Effector memory CD8-positive, alpha-beta T cell (primary cell): Measurements from ENCODE around the gene AKAP13.
A peak's percentile ranks its signal among the peaks of the same experiment; 100 is the strongest.

Source experiments
- ATAC-seq: fragments of 150-1000 bp; cut with Tn5 transposase; replicated peaks from 2 replicates; pipeline ENCODE4 v1.10.0; 2021; ENCODE audit warnings: mild to moderate bottlenecking, moderate library complexity
- DNase-seq, 3 experiments: peaks; one replicate each; pipeline ENCODE4 v3.0.0; 2021
- H3K27ac Mint-ChIP-seq, 2 donors: one replicate each; pipeline ENCODE4 v1.8.0; 2022; ENCODE audit warnings: mild to moderate bottlenecking in 2 of 2, mixed read lengths in 2 of 2, moderate library complexity in 2 of 2
- H3K27me3 Mint-ChIP-seq, 2 donors: one replicate each; pipeline ENCODE4 v1.8.0; 2022; ENCODE audit warnings: mixed read lengths in 2 of 2
- H3K36me3 Mint-ChIP-seq: one replicate; pipeline ENCODE4 v1.8.0; 2022; ENCODE audit warnings: mild to moderate bottlenecking, moderate library complexity, mixed read lengths; ENCODE audit not compliant: insufficient read depth
- H3K4me1 Mint-ChIP-seq, 2 donors: one replicate each; pipeline ENCODE4 v1.8.0; 2022; ENCODE audit warnings: low read depth in 2 of 2, mixed read lengths in 2 of 2
- H3K4me3 Mint-ChIP-seq, 2 donors: one replicate each; pipeline ENCODE4 v1.8.0; 2022; ENCODE audit warnings: mild to moderate bottlenecking in 2 of 2, mixed read lengths in 2 of 2, moderate library complexity in 2 of 2
- H3K9me3 Mint-ChIP-seq, 2 donors: one replicate each; pipeline ENCODE4 v1.8.0; 2022; ENCODE audit warnings: mixed read lengths in 2 of 2

AKAP13 gene

DNA sequence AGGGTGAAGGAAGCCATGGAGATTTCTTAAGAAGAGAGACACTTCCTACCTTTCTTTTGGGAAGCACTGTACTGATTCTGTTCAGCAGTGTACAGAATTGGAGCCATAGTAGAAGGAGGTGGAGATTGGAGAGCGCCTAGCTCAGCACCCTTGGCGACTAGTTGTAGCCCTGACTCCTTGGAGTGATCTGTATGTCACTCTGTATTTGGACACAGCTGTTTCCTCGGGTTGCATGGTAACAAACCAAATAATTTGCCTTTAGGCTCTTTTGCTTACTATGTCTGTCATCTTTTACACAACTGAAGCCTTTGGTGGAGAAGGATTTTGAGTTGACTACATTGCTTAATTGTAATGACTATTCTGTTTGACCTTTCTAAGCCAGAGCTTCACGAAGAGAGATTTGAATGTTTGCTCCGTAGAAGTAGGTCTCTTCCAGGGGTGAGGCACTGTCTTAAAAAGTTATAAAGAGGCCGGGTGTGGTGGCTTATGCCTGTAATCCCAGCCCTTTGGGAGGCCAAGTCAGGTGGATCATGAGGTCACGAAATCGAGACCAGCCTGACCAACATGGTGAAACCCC lies 77.1 kb downstream of the AKAP13 start:
- peak; percentile 16 for ATAC-seq
- Mint-ChIP-seq H3K4me1 (peaks cover 42 to 54% of the 10 kb centered on the region in 2 donors), H3K36me3 (peaks cover 11% of the 10 kb centered on the region), H3K4me3 (no peak overlapping the region), H3K27me3 (no peaks in the 10 kb centered on the region), H3K27ac (no peak overlapping the region), H3K9me3 (no peaks in the 10 kb centered on the region)
- DNase-seq: no peak

DNA sequence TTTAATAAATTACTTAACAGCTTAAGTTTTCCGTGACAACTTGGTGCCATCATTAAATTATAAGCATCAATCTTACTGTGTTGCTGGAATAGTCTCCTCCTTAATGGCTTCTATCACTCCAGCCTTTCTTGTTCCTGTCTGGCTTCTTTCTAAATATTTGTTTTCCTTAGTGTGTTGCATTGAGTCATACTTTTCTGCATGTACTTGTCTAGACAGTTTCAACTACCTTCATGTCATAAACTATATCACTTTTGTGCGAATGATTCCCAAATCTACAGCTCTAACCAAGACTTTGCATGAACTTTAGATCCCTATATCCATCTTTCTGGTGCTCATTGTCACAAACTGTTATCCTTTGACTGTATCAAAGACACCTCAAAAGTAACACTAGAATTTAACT lies 78.4 kb downstream of the AKAP13 start:
- Mint-ChIP-seq H3K36me3 (peaks cover 11% of the 10 kb centered on the region), H3K4me3 (no peak overlapping the region), H3K9me3 (no peaks in the 10 kb centered on the region), H3K4me1 (peaks cover 35 to 56% of the 10 kb centered on the region in 2 donors), H3K27ac (no peak overlapping the region), H3K27me3 (no peaks in the 10 kb centered on the region)
- DNase-seq (no peak), ATAC-seq (no peak)

DNA sequence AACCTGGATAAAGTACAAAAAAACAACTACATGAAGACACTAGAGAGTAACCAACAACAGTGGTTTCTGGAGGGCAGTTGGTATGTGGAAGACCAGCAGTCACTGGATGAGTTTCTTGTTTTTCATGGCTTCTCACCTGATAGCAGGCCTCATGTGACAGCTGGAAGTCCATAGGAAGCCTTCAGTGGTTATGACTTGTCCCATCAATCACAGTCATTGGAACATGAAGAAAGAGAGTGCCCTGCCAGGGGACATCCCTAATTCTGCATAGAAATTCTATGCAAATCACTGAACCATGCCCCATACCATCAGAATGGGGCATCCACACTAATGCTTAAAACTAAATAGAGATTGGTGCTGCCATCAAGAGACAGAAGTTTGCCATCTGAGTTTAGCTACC lies 81.6 kb downstream of the AKAP13 start:
- H3K4me1 Mint-ChIP-seq: peaks cover 30 to 50% of the 10 kb centered on the region in 2 donors
- no peaks in the 10 kb centered on the region for H3K27me3 Mint-ChIP-seq
- no peak overlapping the region for H3K27ac Mint-ChIP-seq
- H3K9me3 Mint-ChIP-seq: no peaks in the 10 kb centered on the region
- DNase-seq (no peak), ATAC-seq (no peak)
- peaks cover 11% of the 10 kb centered on the region for H3K36me3 Mint-ChIP-seq
- no peak overlapping the region for H3K4me3 Mint-ChIP-seq

DNA sequence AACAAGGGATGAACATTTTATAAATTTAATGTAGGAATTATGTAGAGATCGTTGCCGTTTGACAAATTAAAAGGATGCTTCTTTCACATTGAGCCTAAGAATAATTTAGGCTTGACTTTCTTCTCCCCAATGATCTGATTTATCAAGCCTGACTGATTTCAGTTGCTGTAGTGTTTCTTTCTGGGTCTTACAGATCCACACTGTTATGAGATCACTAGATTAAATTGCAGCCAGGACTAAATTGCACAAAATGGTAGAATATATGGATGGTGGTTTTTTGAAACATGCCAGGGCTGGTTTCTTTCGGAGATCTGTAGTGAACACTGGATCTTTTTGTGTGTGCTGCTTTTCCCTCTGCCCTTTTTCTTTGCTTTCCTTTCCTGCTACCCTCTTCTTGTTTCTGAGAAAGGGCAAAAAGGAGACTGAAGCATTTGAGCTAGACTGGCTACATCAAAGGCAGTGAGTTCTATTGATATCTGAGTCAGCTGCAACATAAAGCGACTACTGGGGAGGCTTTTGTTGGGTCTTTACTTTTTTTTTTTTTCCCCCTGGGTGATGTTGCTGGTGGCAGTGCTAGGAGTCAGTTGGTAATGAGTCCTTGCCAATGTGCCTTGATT lies 83.0 kb downstream of the AKAP13 start:
- ATAC-seq (no peak), DNase-seq (no peak)
- Mint-ChIP-seq H3K4me1 (peaks cover 39 to 55% of the 10 kb centered on the region in 2 donors), H3K27ac (peak overlapping the region in 1 of 2 donors; percentile 22), H3K9me3 (no peaks in the 10 kb centered on the region), H3K4me3 (no peak overlapping the region), H3K36me3 (peaks cover 11% of the 10 kb centered on the region), H3K27me3 (no peaks in the 10 kb centered on the region)

DNA sequence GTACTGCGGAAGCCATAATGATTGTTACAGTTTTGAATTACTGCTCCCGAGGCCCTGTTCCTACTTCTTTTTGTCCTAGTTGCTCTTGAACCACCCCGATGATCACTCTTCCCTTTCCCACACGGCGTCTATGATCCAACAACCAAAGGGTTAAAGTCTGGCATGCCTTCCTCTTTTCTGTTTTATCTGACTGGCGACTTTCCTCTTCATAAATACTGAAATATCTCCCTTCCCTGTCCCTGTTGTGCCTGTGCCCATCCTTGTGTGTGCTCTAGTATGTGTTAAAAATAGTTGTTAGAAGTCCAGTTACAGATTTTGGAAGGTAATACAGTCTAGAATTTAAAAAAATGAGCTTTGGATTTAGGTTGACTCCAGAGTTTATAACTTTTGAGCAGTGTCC lies 83.6 kb downstream of the AKAP13 start:
- no peak for ATAC-seq
- no peaks in the 10 kb centered on the region for H3K9me3 Mint-ChIP-seq
- H3K27me3 Mint-ChIP-seq: no peaks in the 10 kb centered on the region
- DNase-seq: no peak
- peaks cover 40 to 56% of the 10 kb centered on the region in 2 donors for H3K4me1 Mint-ChIP-seq
- no peak overlapping the region for H3K4me3 Mint-ChIP-seq
- peak overlapping the region; percentile 18 to 22 for H3K27ac Mint-ChIP-seq
- peaks cover 11% of the 10 kb centered on the region for H3K36me3 Mint-ChIP-seq

DNA sequence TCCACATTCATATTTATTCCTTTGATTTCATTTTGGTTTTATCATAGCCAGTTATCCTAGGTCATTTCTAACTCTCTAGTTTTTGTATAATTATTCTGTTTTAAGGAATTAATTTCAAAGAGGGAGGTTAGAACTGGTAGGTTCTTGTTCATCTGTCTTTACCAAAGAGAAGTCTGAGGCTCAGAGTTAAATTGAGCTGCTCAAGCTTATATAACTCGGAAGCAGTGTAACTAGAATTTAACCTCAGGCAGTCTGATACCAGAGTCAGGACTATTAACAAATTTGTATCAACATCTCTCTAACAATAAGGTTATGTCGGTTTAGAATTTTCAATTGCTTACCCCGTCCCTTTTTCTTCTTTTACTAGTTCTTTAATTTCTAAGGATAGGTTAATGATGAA lies 84.1 kb downstream of the AKAP13 start:
- no peaks in the 10 kb centered on the region for H3K27me3 Mint-ChIP-seq
- ATAC-seq (no peak), DNase-seq (no peak)
- H3K27ac Mint-ChIP-seq: peak overlapping the region in 1 of 2 donors; percentile 22
- no peaks in the 10 kb centered on the region for H3K9me3 Mint-ChIP-seq
- peaks cover 6% of the 10 kb centered on the region for H3K36me3 Mint-ChIP-seq
- no peak overlapping the region for H3K4me3 Mint-ChIP-seq
- H3K4me1 Mint-ChIP-seq: peaks cover 41 to 56% of the 10 kb centered on the region in 2 donors

DNA sequence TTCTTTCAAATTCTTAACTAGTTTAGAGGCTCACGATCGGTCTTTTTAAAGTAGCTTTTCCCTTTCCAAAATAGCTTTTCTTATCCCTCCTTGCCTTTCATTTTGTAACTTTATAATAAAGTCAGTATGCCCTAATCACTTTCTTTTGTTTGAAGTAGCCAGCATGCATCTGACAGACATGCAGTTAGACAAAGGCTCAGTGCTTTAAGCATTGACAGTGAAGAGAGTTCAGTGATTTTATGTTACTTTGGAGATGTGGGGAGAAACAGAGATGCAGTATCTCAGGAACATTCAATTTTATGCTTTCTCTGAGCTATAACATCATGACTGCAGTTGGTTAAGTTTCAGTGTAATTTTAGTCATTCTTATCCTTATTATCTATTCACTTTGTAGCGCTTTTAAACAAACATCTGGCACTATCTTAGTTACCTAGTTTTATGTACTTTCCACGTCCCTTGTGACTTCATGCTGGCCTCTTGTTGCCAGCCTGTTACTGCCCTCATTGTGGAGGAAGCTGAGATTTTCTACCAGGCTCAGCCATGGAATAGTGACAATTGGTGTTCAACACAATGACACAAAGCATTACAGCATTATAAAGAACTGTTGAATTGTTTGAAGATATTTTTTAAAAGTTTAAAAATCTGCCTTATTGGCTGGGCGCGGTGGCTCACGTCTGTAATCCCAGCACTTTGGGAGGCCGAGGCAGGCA lies 90.3 kb downstream of the AKAP13 start:
- DNase-seq (no peak), ATAC-seq (no peak)
- Mint-ChIP-seq H3K4me1 (peaks cover 41 to 50% of the 10 kb centered on the region in 2 donors), H3K36me3 (peaks cover 10% of the 10 kb centered on the region), H3K4me3 (no peak overlapping the region), H3K9me3 (no peaks in the 10 kb centered on the region), H3K27ac (no peak overlapping the region), H3K27me3 (no peaks in the 10 kb centered on the region)

DNA sequence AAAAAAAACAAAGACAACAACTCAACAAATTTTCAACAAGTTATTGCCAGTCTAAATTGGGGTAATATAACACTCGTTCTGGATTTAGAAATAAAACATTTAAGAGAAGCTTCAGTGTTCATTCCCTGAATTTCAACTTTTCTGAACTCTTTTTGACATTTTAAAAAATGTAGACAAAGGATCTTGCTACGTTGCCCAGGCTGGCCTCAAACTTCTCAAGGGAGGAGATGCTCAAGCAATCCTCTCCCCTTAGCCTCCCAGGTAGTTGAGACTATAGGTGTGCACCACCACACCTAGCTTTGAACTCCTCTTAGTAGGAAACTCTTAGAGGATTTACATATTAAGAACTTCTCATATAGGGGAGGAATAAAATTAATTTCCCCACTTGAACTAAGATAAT lies 91.9 kb downstream of the AKAP13 start:
- H3K27ac Mint-ChIP-seq: peak overlapping the region; percentile 46 to 72
- peaks cover 47 to 58% of the 10 kb centered on the region in 2 donors for H3K4me1 Mint-ChIP-seq
- H3K9me3 Mint-ChIP-seq: no peaks in the 10 kb centered on the region
- ATAC-seq: no peak
- H3K27me3 Mint-ChIP-seq: no peaks in the 10 kb centered on the region
- no peak for DNase-seq
- no peak overlapping the region for H3K4me3 Mint-ChIP-seq
- peaks cover 10% of the 10 kb centered on the region for H3K36me3 Mint-ChIP-seq

DNA sequence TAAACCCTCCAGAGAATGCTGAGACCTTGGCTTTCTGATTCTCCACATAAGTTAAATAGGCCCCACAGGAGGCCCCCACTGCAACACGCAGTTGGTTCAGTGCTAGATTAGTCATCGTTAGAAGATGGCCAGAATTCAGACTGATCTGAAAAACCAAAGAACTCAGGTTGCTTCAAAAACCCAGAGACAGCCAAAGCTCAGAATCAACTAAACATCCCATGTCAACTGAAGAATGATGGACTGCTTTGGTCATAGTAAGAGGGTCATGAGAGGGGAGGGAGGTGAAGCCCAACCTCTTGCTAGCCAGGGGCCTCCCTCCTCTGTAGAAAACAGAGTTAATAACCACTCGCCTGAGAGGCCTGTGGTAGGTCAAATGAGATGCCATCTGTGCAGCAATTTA lies 93.1 kb downstream of the AKAP13 start:
- peaks cover 45 to 56% of the 10 kb centered on the region in 2 donors for H3K4me1 Mint-ChIP-seq
- H3K4me3 Mint-ChIP-seq: peak overlapping the region in 1 of 2 donors; percentile 3
- peak overlapping the region in 1 of 2 donors; percentile 84 for H3K27ac Mint-ChIP-seq

DNA sequence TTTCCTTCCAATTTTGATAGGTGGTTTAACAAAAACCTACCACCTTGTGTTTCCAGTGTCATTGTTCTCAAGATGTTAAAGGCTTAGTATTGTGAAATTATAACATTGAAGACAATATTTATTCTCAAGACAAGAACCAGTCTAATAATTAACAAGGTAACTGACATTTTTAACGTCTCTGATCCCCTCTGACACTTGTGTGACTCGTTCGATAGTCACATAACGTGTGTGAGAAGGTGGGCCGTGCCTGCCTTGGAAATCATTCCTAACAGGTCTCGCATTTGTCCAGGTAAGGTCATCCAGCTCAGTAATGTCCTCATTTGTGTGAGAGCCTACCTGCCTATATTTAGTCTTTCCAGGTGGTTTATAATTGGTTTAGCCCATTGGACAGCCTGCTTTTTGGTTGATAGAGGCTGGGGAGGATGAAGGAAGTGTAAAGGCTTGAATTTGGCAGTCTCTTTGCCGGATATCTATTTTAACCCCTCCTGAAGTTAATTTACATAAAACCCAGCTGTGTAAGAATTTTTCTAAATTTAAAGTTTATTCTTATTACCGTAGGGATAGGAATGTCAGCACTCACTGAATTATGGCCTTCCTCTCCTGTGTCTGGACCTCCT lies 94.4 kb downstream of the AKAP13 start:
- ATAC-seq (no peak), DNase-seq (no peak)
- no peak overlapping the region for H3K27ac Mint-ChIP-seq
- no peaks in the 10 kb centered on the region for H3K9me3 Mint-ChIP-seq
- H3K4me1 Mint-ChIP-seq: peaks cover 52 to 61% of the 10 kb centered on the region in 2 donors
- no peaks in the 10 kb centered on the region for H3K27me3 Mint-ChIP-seq
- no peak overlapping the region for H3K4me3 Mint-ChIP-seq
- H3K36me3 Mint-ChIP-seq: peaks cover 10% of the 10 kb centered on the region

More for the DNA sequence above, 93.1 kb downstream of the AKAP13 start:
- no peaks in the 10 kb centered on the region for H3K27me3 Mint-ChIP-seq
- peaks cover 10% of the 10 kb centered on the region for H3K36me3 Mint-ChIP-seq
- ATAC-seq (peak; percentile 17), DNase-seq (no peak)
- H3K9me3 Mint-ChIP-seq: no peaks in the 10 kb centered on the region

DNA sequence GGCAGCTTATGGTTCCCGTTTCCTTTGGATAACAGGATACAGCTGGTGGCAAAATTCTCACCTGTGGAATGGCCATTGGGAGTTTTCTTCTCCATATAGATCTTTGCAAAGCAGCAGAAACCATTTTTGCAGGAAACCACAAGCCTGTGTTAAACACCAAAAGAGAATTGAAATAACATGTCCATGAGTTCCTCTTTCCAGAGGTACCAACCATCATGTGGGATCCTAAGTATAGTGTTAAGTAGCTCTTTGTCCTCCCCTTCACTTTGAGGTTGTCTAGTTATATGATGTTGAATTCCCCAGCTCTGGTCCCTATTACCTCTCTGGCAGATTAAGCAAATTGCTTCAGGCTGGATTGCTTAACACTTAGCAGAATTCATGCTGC lies 94.9 kb downstream of the AKAP13 start:
- no peaks in the 10 kb centered on the region for H3K9me3 Mint-ChIP-seq
- peak overlapping the region; percentile 1 to 26 for H3K27ac Mint-ChIP-seq
- peaks cover 10% of the 10 kb centered on the region for H3K36me3 Mint-ChIP-seq
- peaks cover 49 to 59% of the 10 kb centered on the region in 2 donors for H3K4me1 Mint-ChIP-seq
- DNase-seq (no peak), ATAC-seq (peak; percentile 26)
- no peak overlapping the region for H3K4me3 Mint-ChIP-seq
- H3K27me3 Mint-ChIP-seq: no peaks in the 10 kb centered on the region

DNA sequence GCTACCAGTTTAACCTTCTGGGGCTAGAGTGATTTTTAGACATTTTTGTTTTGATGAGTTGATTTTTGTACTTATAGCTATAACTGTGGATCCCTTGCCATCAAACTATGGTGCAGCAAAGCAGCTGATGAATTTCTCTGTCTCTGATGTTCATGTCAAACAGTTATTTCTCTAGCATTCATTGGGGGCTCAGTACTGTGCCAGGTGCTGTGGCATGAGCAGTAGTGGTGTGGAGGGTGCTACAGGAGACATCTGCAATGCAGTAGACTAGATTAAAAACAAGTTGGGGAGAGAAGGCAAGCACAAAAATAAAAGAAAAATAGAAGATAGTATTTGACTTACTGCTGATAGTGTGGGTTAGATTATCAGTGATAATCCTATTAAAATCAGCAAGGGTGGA lies 95.3 kb downstream of the AKAP13 start:
- Mint-ChIP-seq H3K27ac (peak overlapping the region; percentile 1 to 26), H3K36me3 (peaks cover 10% of the 10 kb centered on the region), H3K4me1 (peaks cover 51 to 59% of the 10 kb centered on the region in 2 donors), H3K4me3 (no peak overlapping the region), H3K9me3 (no peaks in the 10 kb centered on the region), H3K27me3 (no peaks in the 10 kb centered on the region)
- ATAC-seq (no peak), DNase-seq (no peak)

DNA sequence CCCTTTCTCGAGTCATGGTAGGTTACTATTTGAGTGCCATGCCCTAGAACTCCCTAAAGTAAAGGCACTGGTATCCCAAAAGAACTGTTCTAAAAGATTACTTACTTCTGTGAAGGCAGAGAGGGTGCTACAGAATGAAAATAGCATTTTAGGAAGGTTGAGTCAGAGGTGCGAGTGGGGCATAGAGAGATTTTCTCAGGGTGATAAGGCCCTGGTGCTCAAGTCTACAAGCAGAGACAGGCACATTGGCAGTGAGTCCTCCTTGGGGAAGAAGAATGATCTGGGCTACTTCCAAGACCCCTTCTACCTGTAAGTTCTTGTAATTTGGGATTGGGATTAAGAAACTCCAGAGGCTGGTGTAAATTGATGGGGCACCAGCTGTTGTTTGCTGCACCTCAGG lies 96.7 kb downstream of the AKAP13 start:
- Mint-ChIP-seq H3K36me3 (peaks cover 10% of the 10 kb centered on the region), H3K4me3 (no peak overlapping the region), H3K27me3 (no peaks in the 10 kb centered on the region), H3K27ac (peak overlapping the region in 1 of 2 donors; percentile 65), H3K9me3 (no peaks in the 10 kb centered on the region), H3K4me1 (peaks cover 58 to 69% of the 10 kb centered on the region in 2 donors)
- no peak for DNase-seq
- ATAC-seq: no peak
